HG02973 (cell line): Measurements from ENCODE around the gene CADM1.

ENCODE experiments used
- ATAC-seq: cut with Tn5 transposase; IDR thresholded peaks from one replicate; pipeline ENCODE4 v1.9.1; 2021; ENCODE audit warnings: moderate library complexity; ENCODE audit not compliant: unreplicated experiment

CADM1 gene

DNA sequence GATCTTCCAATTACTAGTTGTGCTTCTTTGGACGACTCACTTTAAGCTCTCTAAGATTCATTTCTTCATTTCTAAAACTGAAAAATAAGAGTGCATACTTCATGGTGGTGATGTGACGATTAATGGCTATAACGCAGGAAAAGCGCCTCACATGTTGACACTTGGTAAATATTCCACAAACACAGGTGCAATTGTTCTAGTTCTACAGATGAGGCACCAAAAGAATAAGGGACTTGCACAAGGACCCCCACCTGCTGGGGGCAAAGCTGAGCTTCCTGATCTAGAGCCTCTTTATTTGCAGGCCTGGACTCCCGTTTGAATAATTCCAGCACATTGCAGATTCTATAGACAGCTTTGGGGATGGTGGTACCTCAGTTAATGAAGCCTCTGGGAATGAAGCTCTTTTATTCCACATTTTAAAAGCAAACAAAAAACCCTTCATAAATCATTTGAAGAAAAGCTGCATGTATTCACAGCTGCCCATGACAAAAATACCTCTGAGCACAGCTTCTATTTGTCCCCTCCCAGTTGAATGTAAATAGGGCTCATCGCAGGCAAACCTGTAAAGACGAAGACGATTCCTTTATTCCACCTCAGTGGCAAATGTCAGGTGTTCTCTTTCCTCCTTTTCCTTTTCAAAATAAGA is 14.9 kb upstream of the CADM1 start:
- no peak for ATAC-seq

DNA sequence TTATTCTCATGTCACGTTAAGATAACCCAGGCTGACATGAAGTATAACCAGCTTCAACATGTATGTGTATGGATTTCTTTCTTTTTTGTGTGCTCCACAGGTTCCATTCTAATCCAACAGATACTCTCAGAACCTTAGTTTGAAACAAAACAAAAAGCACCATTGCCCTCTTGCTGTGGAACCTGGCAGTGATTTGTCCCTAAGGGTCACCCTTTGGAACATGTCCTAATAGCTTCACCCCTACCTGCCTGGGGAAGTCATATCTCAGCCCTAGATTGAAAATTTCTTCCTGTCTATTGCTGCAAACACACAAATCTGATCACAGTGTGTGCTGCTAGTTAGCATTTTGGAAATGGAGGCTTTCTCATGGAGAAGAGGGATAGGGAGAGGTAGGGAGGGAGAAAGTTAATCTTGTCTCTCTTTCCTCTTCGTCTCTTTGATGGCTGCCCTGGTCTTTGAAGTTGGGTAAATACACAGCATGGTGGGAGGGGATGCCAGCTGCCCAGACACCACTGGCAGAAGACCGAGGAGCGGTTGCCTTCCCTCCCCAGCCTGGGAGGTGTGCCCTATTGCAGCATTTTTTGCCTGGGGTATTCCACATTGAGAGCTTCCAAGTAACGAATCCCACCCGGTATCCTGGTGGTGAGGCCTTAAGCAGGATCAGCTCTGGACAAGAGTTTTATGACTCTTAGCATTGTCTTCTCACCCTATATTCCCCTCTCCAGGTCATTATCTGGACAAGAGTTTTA is 11.6 kb upstream of the CADM1 start:
- ATAC-seq = no peak

DNA sequence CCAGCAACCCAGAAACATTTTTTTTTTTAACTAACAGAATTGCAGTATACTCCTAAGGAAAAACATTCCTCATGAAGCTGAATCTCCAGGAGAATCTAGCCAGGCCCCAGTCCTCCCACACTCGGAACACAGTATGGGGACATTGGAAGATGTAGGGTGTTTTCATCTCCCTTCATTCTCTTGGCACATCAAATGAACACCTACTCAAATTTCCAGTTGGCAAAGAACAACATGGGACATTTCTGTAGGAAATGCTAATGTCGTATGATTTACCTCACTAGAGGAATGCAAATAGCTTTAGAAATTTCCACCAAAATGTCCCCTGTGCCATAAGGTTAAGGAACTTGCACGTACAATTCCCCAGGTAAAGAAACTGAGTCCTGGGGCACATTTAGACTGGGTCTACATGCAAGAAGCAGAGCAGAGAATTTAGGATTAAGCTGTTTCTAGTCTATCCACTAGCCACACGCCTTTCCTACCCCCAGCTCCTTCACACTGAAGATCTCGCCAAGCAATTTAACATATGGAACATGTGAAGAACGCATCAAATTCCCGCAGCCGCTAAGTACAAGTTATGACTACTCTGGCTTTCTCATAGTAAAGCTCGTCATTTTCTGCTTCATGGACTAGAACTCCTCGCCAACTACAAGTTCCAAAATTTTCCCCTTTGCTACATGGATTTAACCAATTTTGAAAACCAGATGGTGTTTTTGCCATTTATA is 2.9 kb upstream of the CADM1 start:
- no peak for ATAC-seq

GRCh38 chr11:115505175-115505574 is 960 bp upstream of the CADM1 start:
- ATAC-seq = no peak

GRCh38 chr11:115503886-115504275 is 334 bp downstream of the CADM1 start:
- no peak for ATAC-seq

DNA sequence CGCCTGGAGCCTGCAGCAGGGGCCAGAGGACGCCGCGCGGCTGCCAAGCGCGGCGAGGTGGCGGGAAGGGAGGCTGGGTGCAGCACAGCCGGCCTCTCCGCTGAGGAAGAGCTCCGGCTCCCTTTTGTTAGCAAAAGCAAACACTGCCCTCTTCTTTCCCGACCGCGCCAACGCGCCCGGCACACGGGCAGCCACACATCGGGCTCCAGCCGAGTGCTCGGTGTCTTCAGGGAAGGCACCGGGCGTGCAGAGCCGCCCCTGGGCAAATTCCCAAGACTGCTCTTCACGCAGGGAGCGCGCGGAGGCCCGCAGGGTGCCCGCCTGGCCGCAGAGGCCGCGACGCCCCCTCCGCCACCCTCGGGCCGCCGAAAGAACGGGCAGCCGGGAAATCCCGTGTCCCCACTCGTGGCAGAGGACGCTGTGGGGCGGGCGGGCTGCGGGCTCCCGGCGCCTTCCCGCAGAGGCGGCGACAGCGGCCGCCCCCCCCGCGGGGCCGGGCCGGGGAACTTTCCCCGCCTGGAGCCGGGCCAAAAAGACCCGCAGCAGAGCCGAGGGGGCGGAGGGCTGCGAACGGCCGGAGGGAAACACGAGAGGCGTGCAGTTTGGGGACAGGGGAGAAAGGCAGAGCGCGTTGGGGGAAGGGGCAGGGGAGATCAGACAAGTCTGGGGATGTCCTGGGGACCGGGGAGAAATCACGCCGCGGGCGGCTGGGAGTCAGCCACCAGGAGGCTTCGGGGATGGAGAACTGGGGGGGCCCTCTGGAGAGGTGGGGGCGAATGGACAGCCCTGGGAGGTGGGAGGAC is 931 bp downstream of the CADM1 start:
- no peak for ATAC-seq

DNA sequence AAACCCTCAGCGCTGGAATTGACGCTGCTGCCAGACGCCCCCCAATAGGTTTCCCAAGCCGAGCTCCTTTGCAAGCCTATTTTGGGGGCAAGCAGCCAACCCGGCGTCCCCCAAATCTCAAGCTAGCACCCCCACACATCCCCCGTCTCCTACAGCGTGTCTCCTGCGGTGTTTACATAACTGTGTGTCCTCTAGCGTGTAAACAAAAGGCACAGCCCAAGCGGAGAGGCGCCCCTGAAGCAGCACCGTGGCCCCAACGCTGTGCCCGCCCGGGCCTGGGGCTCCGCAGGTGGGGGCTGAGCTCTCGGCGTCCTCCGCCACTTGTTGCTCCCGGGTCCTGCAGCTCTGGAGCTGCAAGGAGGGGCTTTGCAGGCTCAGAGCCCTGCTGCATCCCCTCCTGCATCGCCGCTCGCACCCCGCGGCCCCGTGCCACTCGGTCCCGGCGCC is 1.6 kb downstream of the CADM1 start:
- no peak for ATAC-seq

DNA sequence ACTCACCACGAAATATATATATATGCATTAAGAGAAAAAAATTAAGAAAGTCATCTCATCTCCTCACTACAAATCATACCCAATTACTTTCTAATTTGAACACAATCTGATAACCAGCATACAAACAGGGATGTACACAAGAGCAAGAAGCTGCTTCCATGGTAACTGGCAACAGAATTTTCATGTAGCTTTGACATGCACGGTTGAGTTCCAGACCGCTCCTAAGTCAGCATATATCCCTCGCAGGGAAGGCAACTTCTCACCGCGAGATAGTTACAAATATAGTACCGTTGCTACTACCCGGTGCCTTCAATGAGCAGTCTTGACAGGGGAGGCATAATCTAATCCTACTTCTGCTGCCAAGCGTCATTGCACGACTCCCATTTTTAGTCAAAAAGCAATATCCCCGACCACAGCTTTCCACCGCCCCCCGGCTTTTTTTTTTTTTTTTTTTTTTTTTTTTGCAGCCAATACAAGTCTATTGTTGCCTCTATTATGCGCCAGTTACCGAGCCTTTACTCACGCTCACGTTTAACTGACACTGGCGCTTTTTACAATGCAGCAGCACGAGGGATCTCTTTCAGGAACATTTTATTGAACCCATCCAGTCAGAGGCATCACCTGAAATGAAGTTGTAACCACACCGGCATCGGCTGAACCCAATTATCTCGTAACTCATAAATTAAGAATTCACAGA is 2.2 kb downstream of the CADM1 start:
- ATAC-seq = no peak

GRCh38 chr11:115501502-115501892 is 2.7 kb downstream of the CADM1 start:
- ATAC-seq = no peak

DNA sequence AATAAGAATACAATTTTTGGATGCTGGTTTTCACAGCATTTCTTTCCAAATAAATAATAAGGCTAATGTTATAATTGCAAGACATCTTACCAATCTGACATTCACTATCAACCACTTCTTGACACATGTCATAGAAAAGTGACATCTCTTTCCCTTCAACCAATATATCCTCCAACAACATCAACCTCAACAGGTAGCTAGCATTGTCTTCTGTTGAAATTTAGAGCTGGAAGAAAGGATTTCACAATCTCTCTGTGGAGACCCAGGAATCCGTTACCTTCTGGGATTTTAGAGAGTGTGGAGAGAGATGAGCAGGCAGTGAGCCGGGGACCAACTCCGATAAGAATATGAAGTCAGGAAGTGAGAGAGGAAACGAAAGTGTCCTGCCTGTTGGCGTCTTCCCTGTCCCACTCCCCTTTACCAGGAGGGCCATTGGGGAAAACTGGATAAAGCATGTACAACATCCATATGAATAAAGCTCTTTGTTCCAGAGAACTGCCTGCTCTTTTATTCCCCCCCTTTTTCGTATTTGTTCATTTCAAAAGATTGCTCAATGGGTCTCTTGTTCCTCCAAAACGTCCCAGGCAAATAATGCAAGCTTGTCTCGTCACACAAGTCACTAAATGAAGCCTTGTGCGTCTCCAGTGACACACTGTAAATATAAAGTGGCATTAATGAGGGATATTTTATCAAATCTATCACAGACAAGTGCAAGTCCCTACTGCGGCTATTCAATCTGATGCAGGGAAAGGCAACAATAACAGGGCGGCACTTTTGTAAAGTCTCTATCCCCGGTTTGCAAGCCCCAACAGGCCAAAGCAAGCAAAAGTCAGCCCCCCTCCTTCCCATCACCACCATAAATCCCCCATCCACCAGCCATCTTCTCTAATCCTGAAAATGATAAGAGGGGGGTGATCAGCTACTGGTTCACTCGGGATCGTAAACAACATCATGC is 3.4 kb downstream of the CADM1 start:
- no peak for ATAC-seq

GRCh38 chr11:115499891-115500290 is 4.3 kb downstream of the CADM1 start:
- ATAC-seq = no peak

GRCh38 chr11:115499241-115499799 is 4.9 kb downstream of the CADM1 start:
- no peak for ATAC-seq

DNA sequence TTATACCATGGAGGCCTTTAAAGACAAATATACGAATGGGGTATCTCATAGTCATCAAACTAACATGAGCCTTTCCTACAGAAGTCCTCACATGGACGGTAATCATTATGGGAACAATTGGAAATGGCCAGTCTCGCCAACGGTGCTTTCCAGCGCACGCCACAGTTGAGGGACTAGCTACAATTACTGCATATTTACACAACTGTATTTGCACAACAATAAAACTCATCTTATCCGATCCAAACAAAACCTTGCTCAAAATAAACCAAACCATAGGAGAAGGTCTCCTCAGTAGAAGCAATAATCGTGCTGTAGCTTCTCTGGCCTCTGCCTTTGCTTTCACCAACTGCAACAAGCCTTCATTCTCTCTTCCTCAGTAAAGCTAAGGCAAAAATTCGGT is 5.9 kb downstream of the CADM1 start:
- ATAC-seq = no peak

GRCh38 chr11:115497303-115497702 is 6.9 kb downstream of the CADM1 start:
- peak; percentile 58 for ATAC-seq

DNA sequence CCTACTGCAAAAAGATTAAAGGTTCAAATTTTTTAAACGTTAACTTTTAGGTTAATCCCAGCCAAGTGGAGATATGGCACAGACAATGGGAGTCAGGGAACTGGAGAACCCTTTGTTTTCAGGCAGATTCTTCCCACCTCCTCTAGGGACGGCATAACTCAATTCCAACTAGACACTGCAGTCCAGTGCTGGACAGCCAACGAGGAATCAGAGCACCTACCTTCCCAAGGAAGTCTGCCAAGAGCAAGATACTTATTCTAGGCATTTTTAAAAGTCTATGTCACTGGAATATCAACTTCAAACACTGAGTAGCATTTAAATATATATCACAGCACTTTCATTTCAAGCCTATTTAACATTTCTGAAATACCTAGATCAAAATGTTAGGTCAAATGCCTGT is 7.3 kb downstream of the CADM1 start:
- ATAC-seq = no peak

GRCh38 chr11:115493905-115494304 is 10.3 kb downstream of the CADM1 start:
- no peak for ATAC-seq

DNA sequence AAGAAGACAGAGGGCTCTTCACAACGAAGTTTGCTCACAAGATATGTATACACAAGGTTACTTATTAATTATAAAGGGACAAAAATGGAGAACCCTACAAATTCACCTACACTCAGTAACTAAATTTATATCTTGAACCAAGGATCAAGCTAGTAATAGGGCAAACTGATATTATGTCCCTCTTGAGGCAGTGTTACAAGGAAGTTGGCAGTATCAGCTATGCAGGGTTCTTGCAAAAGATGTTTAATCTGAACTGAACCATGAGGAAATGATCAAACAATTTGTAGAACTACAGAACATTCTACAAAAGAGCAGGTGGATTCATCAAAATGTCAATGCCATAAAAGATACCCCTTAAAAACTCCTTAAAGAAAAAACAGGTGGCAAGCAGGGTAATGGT is 10.7 kb downstream of the CADM1 start:
- no peak for ATAC-seq

DNA sequence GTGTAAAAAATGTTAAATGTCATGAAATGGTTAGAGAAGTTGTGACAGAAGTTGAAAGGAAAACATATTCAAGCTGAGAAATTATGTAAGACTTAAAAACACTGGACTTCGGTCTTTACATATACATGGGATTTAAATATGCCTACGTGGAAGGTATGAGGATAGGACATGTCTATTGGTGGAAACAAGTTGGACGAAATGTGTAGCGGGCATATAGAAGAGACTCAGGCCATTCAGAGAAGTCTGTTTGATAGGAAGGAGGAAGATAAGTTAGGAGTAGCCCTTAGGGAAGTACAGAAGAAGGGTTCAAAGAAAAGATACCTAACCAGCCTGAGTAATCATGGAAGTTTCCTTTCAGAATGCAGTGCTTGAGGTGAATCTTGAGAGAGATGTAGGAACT is 14.7 kb downstream of the CADM1 start:
- ATAC-seq = no peak

DNA sequence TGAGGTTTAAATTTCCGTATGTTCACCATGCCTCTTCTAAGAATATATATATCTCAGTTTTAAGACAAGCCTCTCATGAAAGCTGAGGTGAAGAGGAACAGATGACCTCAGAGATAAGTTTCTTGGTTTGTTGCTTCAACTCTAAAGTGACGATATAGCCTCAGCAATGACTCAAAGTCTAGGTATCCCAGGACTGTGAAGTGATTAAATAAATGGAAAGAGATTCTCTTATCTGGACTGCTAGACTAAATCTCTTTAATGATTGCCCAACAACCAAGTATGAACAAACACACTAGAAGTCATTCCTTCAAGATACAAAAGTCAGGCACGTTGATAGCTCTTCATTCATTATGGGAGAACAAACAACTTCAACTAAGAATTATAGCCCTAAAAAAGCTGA is 15.3 kb downstream of the CADM1 start:
- no peak for ATAC-seq
